Retinal pigment epithelial cell (primary cell): Measurements from ENCODE around the gene ADGRF1.
"Not testable (repeated sequence)": the region's sequence is repeated elsewhere in the genome, so short reads cannot be mapped to it uniquely, and the experiment has no call there.

Experiments
- DNase-seq: peaks from one replicate; pipeline ENCODE4 v3.0.0-alpha.2; 2010; ENCODE audit warnings: low read depth
- H3K4me3 ChIP-seq: 2 replicates; pipeline ENCODE4 v1.5.1; 2011; ENCODE audit warnings: mild to moderate bottlenecking, low read length, control low read depth, moderate library complexity
- CTCF ChIP-seq: conservative IDR thresholded peaks from 2 replicates; pipeline ENCODE4 v1.5.1; 2011; ENCODE audit warnings: low read depth, low read length, control low read depth, inconsistent platforms

The ADGRF1 gene

DNA sequence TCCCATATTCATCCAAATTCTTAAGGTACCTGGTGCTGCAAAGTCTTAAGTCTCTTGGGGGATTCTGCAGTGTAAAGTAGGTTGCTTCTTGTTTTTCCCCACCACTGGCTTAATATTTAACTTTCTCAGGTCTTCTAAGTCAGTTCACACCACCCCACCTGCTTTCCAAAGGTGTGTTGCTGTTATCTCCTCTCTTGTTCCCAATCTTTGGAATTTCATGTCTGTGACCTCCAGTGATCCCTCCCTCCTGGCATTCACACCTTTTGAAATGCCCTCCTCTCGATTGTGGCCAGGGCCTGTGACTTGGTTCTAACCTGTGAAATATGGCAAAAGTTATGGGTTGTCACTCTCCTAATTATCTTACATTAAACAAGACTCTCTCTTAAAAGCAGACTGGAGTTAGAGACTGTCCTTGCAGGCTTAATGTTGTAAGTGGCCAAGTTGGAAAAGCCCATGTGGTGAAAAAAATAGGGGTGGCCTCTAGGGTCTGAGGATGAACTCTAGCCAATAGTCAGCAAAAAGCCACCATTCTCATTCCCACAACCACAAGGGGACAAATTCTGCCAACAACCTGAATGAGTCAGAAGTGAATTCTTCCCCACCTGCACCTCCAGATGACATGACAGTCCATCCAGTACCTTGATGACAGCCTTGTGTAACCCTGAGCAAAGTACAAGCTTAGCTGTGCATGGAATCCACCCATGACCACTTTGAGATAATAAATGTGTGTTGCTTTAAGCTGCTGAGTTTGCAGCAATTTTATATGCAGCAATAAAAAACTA, 45.1 kb downstream of the ADGRF1 start:
- TF ChIP-seq CTCF: no peak
- no peak for DNase-seq
- no peak overlapping the region for H3K4me3 ChIP-seq

- H3K4me3 ChIP-seq: no peak overlapping the region
- no peak for DNase-seq
- TF ChIP-seq CTCF: no peak
These were observed 47.2 kb downstream of the ADGRF1 start for GRCh38 chr6:46994933-46995332.

DNA sequence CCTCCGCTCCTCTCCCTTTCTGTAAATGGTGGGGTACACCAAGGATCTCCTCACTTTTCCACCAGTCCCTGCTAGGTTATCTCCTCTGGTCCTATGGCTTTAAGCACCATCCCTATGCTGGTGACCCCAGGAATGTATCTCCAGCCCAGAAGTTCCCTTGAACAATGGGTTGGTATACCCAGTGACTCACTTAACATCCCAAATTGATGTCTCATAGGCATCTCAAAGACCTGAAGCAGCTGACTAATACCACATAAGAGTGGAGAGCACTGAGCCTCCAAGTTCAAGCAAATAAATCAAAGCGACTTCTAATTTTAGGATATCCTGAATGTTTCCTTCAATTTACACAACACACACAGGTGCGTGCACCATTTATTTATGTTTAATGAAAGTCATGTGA, 48.3 kb downstream of the ADGRF1 start:
- no peak for TF ChIP-seq CTCF
- H3K4me3 ChIP-seq: no peak overlapping the region
- DNase-seq: peak; percentile 30

GRCh38 chr6:46992391-46992790, 49.7 kb downstream of the ADGRF1 start:
- DNase-seq, H3K4me3 ChIP-seq: not testable (repeated sequence)

GRCh38 chr6:46990818-46991510, 51.2 kb downstream of the ADGRF1 start:
- peak; percentile 26 for DNase-seq
- not testable (repeated sequence) for H3K4me3 ChIP-seq
- TF ChIP-seq CTCF: peak; percentile 73

DNA sequence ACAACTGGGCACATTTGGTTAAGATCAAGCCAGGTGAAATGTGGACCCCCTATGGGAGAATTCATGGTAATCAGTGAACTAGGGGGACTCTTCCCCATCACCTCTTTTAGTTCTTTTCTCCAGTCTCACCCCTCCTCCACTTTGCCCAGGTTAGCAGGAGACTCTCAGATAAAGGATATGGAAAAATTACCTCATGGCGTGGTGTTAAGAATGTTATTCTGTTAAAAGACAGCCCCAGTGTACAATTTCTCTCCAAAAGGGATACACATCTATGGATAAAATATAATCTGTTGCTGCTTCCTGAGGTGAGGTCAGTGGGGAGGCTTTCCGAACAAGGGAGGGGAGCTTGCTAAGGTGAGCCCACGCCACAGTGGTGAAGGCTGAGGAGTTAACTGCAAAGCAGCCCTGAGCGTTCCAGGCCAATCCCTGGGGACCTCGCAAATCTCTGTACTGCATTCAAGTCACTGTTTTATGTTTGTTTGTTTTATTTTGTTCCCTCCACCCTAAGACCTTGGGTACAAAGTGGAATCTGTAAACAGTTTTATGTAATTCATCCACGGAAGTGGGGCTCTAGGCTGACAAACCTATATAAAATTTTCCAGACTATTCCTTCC, 52.0 kb downstream of the ADGRF1 start:
- no peak for TF ChIP-seq CTCF
- H3K4me3 ChIP-seq: no peak overlapping the region

GRCh38 chr6:46989398-46989797, 52.7 kb downstream of the ADGRF1 start:
- DNase-seq: no peak
- no peak overlapping the region for H3K4me3 ChIP-seq
- no peak for TF ChIP-seq CTCF

More for the DNA sequence above, 52.0 kb downstream of the ADGRF1 start:
- no peak for DNase-seq
